ENCODE measurements around the gene CD46.

Gene CD46

DNA sequence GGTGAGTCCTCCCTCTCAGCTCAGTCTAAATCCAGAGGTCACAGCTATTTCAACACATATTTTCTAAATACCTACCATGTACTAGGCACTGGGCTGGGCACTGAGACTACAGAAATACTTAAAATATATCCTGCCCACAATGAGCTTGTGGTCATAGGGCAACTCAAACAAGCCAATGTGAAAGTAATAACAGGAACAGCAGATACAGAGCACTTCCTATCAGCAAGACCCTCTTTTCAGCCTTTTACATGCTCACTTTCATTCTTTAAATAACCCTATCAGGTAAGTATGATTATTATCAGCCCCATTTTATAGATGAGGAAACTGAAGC, 87.2 kb downstream of the CD46 start:
- Histone ChIP-seq H3K27ac (ENCODE audit: low read depth, low read length) (no peak overlapping the region), H3K4me3 (ENCODE audit: low read length) (no peak overlapping the region), H3K27me3 (ENCODE audit: control insufficient read depth, low read length) (no peaks in the 10 kb centered on the region), H3K4me2 (ENCODE audit: low read length) (no peak overlapping the region), H3K4me1 (ENCODE audit: control insufficient read depth, low read length) (no peaks in the 10 kb centered on the region), H3K9me2 (replicated peaks; ENCODE audit: control insufficient read depth, low read length) (no peaks in the 10 kb centered on the region), H4K20me1 (ENCODE audit: control insufficient read depth, insufficient read depth, low read depth, low read length) (no peaks in the 10 kb centered on the region), H3K79me2 (ENCODE audit: control insufficient read depth, low read length) (no peaks in the 10 kb centered on the region), H3K36me3 (ENCODE audit: control insufficient read depth, low read length) (no peaks in the 10 kb centered on the region), H3F3A (ENCODE audit: control insufficient read depth, insufficient read depth) (no peaks in the 10 kb centered on the region), H3K9me3 (ENCODE audit: control insufficient read depth, insufficient read depth, low read length) (no peaks in the 10 kb centered on the region)
- TF ChIP-seq, protein P1, sequence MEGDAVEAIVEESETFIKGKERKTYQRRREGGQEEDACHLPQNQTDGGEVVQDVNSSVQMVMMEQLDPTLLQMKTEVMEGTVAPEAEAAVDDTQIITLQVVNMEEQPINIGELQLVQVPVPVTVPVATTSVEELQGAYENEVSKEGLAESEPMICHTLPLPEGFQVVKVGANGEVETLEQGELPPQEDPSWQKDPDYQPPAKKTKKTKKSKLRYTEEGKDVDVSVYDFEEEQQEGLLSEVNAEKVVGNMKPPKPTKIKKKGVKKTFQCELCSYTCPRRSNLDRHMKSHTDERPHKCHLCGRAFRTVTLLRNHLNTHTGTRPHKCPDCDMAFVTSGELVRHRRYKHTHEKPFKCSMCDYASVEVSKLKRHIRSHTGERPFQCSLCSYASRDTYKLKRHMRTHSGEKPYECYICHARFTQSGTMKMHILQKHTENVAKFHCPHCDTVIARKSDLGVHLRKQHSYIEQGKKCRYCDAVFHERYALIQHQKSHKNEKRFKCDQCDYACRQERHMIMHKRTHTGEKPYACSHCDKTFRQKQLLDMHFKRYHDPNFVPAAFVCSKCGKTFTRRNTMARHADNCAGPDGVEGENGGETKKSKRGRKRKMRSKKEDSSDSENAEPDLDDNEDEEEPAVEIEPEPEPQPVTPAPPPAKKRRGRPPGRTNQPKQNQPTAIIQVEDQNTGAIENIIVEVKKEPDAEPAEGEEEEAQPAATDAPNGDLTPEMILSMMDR (IDR thresholded peaks at IDR 0.05; ENCODE audit: low read depth, low read length, poor library complexity, severe bottlenecking) = no peak
- TF ChIP-seq EZH2phosphoT487 (IDR thresholded peaks at IDR 0.05; ENCODE audit: borderline replicate concordance, low read length) = no peak

DNA sequence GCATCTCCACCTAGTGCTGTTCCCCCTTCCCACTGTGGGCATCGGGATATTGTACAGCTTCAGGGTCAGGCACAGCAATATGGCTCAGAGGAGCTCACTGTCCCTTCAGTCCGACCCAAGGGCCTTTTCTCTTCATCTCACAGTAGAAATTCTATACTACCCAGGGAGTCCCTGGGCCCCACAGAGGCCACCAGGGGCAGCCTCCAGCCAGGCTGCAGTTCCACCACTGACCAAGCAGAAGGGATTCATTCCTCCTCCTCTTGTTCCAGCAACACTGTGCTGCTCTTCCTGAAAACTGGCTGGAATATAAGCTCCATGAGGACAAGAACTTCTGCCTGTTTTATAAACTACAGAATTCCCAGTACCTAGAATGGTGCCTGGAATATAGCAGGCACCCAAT, 88.5 kb downstream of the CD46 start:
- H3K4me1 ChIP-seq (ENCODE audit: control insufficient read depth, low read length) = no peaks in the 10 kb centered on the region
- H3K9me3 ChIP-seq (ENCODE audit: control insufficient read depth, insufficient read depth, low read length) = no peaks in the 10 kb centered on the region
- H3K79me2 ChIP-seq (ENCODE audit: control insufficient read depth, low read length) = no peaks in the 10 kb centered on the region
- no peaks in the 10 kb centered on the region for H3K27me3 ChIP-seq (ENCODE audit: control insufficient read depth, low read length)
- no peak for TF ChIP-seq EZH2phosphoT487 (IDR thresholded peaks at IDR 0.05; ENCODE audit: borderline replicate concordance, low read length)
- TF ChIP-seq, protein P1 (IDR thresholded peaks at IDR 0.05; ENCODE audit: low read depth, low read length, poor library complexity, severe bottlenecking) = no peak
- H3K27ac ChIP-seq (ENCODE audit: low read depth, low read length) = no peak overlapping the region
- H3K36me3 ChIP-seq (ENCODE audit: control insufficient read depth, low read length) = no peaks in the 10 kb centered on the region
- H3K4me2 ChIP-seq (ENCODE audit: low read length) = no peak overlapping the region
- no peaks in the 10 kb centered on the region for H3F3A ChIP-seq (ENCODE audit: control insufficient read depth, insufficient read depth)
- H4K20me1 ChIP-seq (ENCODE audit: control insufficient read depth, insufficient read depth, low read depth, low read length) = no peaks in the 10 kb centered on the region
- H3K4me3 ChIP-seq (ENCODE audit: low read length) = no peak overlapping the region
- no peaks in the 10 kb centered on the region for H3K9me2 ChIP-seq (replicated peaks; ENCODE audit: control insufficient read depth, low read length)

DNA sequence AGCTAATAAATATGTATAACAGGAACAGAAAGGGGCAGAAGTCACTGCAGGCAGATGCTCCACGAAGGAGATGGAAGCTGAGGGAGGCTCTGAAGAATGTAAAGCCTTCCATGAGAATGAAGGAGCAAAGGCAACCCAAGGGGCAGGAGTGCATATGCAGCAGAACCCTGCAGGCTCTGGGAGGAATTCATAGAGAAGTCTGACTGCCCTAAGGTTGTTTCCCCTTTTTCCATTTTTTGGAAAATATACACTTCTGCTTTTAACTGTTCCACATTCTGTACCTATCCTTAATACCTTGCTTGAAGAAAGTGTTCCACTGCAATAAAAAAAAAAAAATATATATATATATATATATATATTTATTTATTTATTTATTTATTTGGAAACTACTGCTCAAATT, 89.4 kb downstream of the CD46 start:
- no peak overlapping the region for H3K4me3 ChIP-seq (ENCODE audit: low read length)
- no peak for TF ChIP-seq EZH2phosphoT487 (IDR thresholded peaks at IDR 0.05; ENCODE audit: borderline replicate concordance, low read length)
- TF ChIP-seq, protein P1 (IDR thresholded peaks at IDR 0.05; ENCODE audit: low read depth, low read length, poor library complexity, severe bottlenecking) = no peak
- no peaks in the 10 kb centered on the region for H3K9me2 ChIP-seq (replicated peaks; ENCODE audit: control insufficient read depth, low read length)
- H4K20me1 ChIP-seq (ENCODE audit: control insufficient read depth, insufficient read depth, low read depth, low read length) = no peaks in the 10 kb centered on the region
- H3K79me2 ChIP-seq (ENCODE audit: control insufficient read depth, low read length) = no peaks in the 10 kb centered on the region
- H3K4me2 ChIP-seq (ENCODE audit: low read length) = no peak overlapping the region
- H3K9me3 ChIP-seq (ENCODE audit: control insufficient read depth, insufficient read depth, low read length) = no peaks in the 10 kb centered on the region
- H3F3A ChIP-seq (ENCODE audit: control insufficient read depth, insufficient read depth) = no peaks in the 10 kb centered on the region
- H3K4me1 ChIP-seq (ENCODE audit: control insufficient read depth, low read length) = no peaks in the 10 kb centered on the region
- H3K27me3 ChIP-seq (ENCODE audit: control insufficient read depth, low read length) = no peaks in the 10 kb centered on the region
- H3K36me3 ChIP-seq (ENCODE audit: control insufficient read depth, low read length) = no peaks in the 10 kb centered on the region
- H3K27ac ChIP-seq (ENCODE audit: low read depth, low read length) = no peak overlapping the region

GRCh38 chr1:207841901-207842300, 90.0 kb downstream of the CD46 start:
- H3K9me2 ChIP-seq (replicated peaks; ENCODE audit: control insufficient read depth, low read length) = no peaks in the 10 kb centered on the region
- H3K27ac ChIP-seq (ENCODE audit: low read depth, low read length) = no peak overlapping the region
- no peak overlapping the region for H3K4me3 ChIP-seq (ENCODE audit: low read length)
- no peaks in the 10 kb centered on the region for H3F3A ChIP-seq (ENCODE audit: control insufficient read depth, insufficient read depth)
- H3K79me2 ChIP-seq (ENCODE audit: control insufficient read depth, low read length) = no peaks in the 10 kb centered on the region
- H3K4me1 ChIP-seq (ENCODE audit: control insufficient read depth, low read length) = no peaks in the 10 kb centered on the region
- TF ChIP-seq, protein P1 (IDR thresholded peaks at IDR 0.05; ENCODE audit: low read depth, low read length, poor library complexity, severe bottlenecking) = no peak
- TF ChIP-seq EZH2phosphoT487 (IDR thresholded peaks at IDR 0.05; ENCODE audit: borderline replicate concordance, low read length) = no peak
- no peaks in the 10 kb centered on the region for H3K27me3 ChIP-seq (ENCODE audit: control insufficient read depth, low read length)
- no peaks in the 10 kb centered on the region for H3K9me3 ChIP-seq (ENCODE audit: control insufficient read depth, insufficient read depth, low read length)
- no peaks in the 10 kb centered on the region for H4K20me1 ChIP-seq (ENCODE audit: control insufficient read depth, insufficient read depth, low read depth, low read length)
- no peak overlapping the region for H3K4me2 ChIP-seq (ENCODE audit: low read length)
- no peaks in the 10 kb centered on the region for H3K36me3 ChIP-seq (ENCODE audit: control insufficient read depth, low read length)

All from DOHH2 (cell line).